Measurements from ENCODE around the gene RAD23A.
"Not testable (repeated sequence)": the region's sequence is repeated elsewhere in the genome, so short reads cannot be mapped to it uniquely, and the experiment has no call there.

DNA sequence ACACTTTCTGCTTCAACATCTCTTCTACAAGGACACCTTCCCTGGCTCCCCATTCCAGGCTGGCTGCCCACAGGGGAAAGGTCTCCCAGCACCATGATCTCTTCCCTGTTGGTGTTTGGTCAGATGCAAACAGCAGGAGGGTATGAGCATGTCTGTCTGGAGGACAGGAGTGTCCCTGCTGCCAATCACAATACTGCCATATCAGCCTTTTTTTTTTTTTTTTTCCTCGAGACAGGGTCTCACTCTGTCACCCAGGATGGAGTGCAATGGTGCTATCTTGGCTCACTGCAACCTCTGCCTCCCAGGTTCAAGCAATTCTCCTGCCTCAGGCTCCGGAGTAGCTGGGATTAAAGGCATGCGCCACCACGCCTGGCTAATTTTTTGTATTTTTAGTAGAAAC, 29.8 kb upstream of the RAD23A start:
- not testable (repeated sequence) for TF ChIP-seq CTCF (IDR thresholded peaks at IDR 0.05); ZFX (IDR thresholded peaks at IDR 0.05; ENCODE audit: borderline replicate concordance)
